AG10803 (cell line): ENCODE measurements around the gene RALB.
A peak's percentile ranks its signal among the peaks of the same experiment; 100 is the strongest.

Source experiments
- DNase-seq: peaks from one replicate; pipeline ENCODE4 v3.0.0; 2010; ENCODE audit warnings: low read depth
- H3K4me3 ChIP-seq: 2 replicates; pipeline ENCODE4 v1.5.1; 2011; ENCODE audit warnings: mild to moderate bottlenecking, low read length, control low read depth
- CTCF ChIP-seq: conservative IDR thresholded peaks from 2 replicates; pipeline ENCODE4 v1.5.1; 2011; ENCODE audit warnings: mild to moderate bottlenecking, low read length, control low read depth, inconsistent platforms

RALB gene

DNA sequence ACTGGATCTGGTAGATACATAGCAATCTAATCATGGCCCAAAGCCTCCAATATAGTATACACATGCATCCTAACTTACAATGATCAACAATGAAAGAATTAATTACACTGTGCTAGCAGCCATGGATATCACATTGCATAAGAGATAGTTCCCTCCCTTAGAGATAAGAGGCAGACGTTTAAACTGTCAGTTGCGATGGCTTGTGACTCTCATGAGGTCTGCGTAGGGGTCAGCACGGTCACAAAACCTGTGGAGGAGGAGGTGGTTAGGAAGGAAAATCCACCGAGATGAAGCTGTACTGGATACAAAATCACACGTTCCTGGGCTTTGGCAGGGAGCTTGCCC is 800 bp upstream of the RALB start:
- DNase-seq: no peak
- no peak for TF ChIP-seq CTCF

DNA sequence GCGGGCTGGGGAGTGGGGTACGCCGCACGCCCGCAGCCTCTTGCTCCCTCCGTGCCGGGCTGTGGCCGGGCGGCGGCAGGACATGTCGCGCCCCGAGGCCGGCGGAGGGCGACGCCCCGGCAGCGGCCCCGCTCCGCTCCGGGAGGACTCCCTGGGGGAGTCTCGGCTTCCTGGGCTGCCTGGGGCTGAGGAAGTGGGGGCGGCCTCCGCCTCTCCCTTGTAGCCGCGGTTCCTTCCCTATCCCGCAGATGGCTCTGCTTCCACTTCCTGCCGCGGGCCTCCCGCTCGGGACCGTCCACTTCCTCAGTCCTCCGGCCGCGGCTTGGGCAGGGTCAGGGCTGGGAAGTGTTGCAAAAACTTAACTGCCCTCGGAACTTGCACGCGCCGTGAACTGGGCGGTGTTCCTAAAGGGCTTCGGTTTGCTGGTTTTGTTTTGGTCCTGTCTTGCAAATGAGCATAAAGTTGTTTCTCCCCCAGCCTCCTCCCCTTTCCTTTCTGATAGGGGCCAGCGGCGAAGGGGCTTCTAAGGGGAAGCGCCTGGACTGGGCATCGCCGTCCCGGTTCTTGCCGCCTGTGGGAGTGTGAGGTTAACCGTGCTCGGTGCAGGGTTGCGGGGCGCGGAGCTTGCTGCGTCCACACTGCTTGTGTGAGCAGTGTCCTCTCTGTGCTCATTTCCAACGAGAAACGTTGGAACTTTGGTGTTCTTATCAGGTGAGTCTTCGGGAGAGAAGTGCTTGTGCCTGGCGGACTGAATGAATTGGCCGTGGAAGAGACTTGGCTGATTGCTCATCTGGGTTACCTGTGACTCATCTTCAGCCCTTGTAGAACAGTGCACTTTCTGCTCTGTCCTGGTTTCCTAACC is 600 bp downstream of the RALB start:
- TF ChIP-seq CTCF: peak; percentile 44
- DNase-seq: peak; percentile 76

More for the DNA sequence above, 800 bp upstream of the RALB start:
- H3K4me3 ChIP-seq: peak overlapping the region; percentile 86

GRCh38 chr2:120254178-120254577 is 1.5 kb downstream of the RALB start:
- no peak for DNase-seq
- H3K4me3 ChIP-seq: peak overlapping the region; percentile 86
- no peak for TF ChIP-seq CTCF

More for the DNA sequence above, 600 bp downstream of the RALB start:
- H3K4me3 ChIP-seq: peak overlapping the region; percentile 86

- TF ChIP-seq CTCF: no peak
- DNase-seq: no peak
- no peak overlapping the region for H3K4me3 ChIP-seq
These were observed 2.4 kb downstream of the RALB start for GRCh38 chr2:120255071-120255470.

- DNase-seq: no peak
- no peak overlapping the region for H3K4me3 ChIP-seq
- no peak for TF ChIP-seq CTCF
These were observed 3.5 kb downstream of the RALB start for GRCh38 chr2:120255986-120256650.

DNA sequence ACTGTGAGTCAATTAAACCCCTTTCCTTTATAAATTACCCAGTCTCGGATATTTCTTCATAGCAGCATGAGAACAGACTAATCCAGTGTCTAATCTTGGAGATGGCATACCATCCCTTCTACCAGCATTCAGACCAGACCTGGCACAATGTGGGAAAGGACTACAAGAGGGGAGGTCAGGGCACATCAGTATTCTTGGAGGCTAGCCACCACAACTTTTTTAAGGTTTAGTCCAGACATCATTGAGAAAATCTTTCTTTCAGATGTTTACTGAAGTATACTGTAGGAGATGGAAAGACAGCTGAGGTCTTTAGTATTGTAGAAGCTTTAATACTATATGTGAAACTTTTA is 4.0 kb downstream of the RALB start:
- no peak overlapping the region for H3K4me3 ChIP-seq
- DNase-seq: no peak
- TF ChIP-seq CTCF: no peak

DNA sequence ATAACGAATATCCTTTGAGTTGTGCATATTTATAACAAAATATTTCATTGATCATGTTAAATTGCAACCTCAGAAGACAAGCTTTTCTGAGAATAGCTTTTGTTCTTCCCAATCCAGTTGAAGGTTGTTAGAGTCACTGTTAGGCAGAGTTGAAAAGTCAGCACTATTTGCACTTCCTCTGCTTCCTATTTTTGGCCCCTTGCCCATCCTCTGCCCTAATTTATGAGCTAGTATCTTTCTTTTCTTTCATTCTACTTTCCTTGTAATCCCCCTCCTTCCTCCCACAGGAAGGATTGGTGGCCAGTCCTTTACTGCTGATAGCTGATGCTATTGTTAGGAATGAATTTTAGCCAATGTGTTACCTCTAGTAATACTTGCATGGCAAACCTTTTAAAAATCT is 4.9 kb downstream of the RALB start:
- DNase-seq: no peak
- no peak for TF ChIP-seq CTCF
- H3K4me3 ChIP-seq: no peak overlapping the region
